PC-3 (cell line): Measurements from ENCODE around the gene UBR2.

Experiments used
- CTCF ChIP-seq: fragments of 300-600 bp; sonication (generic); conservative IDR thresholded peaks from 2 replicates; pipeline ENCODE4 v1.5.1; 2017; ENCODE audit warnings: antibody characterized with exemption, low read depth, mild to moderate bottlenecking, low read length
- EZH2 ChIP-seq: fragments of 300-600 bp; sonication (generic); IDR thresholded peaks from one replicate; pipeline ENCODE4 v1.6.1; 2017; ENCODE audit warnings: antibody characterized with exemption, mild to moderate bottlenecking, low read length; ENCODE audit not compliant: unreplicated experiment

DNA sequence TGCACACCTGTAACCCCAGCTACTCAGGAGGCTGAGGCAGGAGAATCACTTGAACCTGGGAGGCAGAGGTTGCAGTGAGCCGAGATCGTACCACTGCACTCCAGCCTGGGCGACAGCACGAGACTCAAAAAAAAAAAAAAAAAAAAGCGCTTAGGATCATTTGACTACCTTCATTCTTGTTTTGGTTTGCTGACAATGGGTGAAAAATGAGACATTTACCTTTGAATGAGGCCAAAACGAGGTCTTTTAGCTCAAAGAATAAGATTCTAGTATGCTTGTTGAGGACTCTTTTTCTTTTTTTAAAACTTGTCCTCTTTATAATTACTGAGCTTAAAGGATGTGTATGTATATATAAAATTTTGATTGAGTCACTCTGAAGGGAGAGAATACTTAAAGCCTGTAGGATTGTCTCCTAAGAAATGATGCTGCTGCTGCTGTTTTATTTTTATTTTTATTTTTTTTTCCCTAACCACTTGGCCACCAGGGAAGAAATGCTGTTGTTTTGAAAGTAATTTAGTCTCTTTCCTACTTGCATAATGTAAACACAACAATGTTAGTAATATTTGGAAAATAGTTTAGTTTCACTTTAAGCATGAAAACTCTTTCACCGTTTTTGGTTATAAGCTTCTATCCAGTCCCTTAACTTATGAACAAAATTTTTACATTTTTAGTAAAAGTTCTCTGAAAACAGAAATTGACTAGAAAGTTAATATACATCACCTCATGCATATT lies 7.9 kb downstream of the UBR2 start:
- no peak for TF ChIP-seq CTCF
- TF ChIP-seq EZH2 = no peak
